Trophoblast cell (in vitro differentiated cells and primary cell): Measurements from ENCODE around the gene FRMD4A.

Source experiments
- DNase-seq, 2 donors: peaks; one replicate each; pipeline ENCODE4 v3.0.0-alpha.2; 2016
- H2AFZ ChIP-seq: 2 replicates; pipeline ENCODE4 v1.6.1; 2013; ENCODE audit warnings: low read length, moderate library complexity, mild to moderate bottlenecking; ENCODE audit not compliant: insufficient read depth, poor library complexity
- H2AK5ac ChIP-seq: 2 replicates; pipeline ENCODE4 v1.6.1; 2013; ENCODE audit warnings: mild to moderate bottlenecking, low read length
- H2BK120ac ChIP-seq: 2 replicates; pipeline ENCODE4 v1.6.1; 2013; ENCODE audit warnings: low read length, mild to moderate bottlenecking, moderate library complexity; ENCODE audit not compliant: insufficient read depth, poor library complexity
- H2BK12ac ChIP-seq: 2 replicates; pipeline ENCODE4 v1.6.1; 2013; ENCODE audit warnings: mild to moderate bottlenecking, low read length, moderate library complexity
- H2BK5ac ChIP-seq: 2 replicates; pipeline ENCODE4 v1.6.1; 2013; ENCODE audit warnings: low read length, low read depth, moderate library complexity, mild to moderate bottlenecking; ENCODE audit not compliant: poor library complexity
- H3K14ac ChIP-seq: 2 replicates; pipeline ENCODE4 v1.6.1; 2013; ENCODE audit warnings: mild to moderate bottlenecking, low read length
- H3K18ac ChIP-seq: 2 replicates; pipeline ENCODE4 v1.6.1; 2013; ENCODE audit warnings: mild to moderate bottlenecking, low read length
- H3K23ac ChIP-seq: 2 replicates; pipeline ENCODE4 v1.6.1; 2013; ENCODE audit warnings: low read length
- H3K27ac ChIP-seq: 2 replicates; pipeline ENCODE4 v1.5.1; 2013; ENCODE audit warnings: low read depth, mild to moderate bottlenecking, inconsistent platforms, low read length, moderate library complexity
- H3K27me3 ChIP-seq: 2 replicates; pipeline ENCODE4 v1.6.1; 2013; ENCODE audit warnings: inconsistent platforms, mild to moderate bottlenecking, low read length, moderate library complexity; ENCODE audit not compliant: insufficient read depth
- H3K36me3 ChIP-seq, 2 experiments: 1 replicate in 1 of 2; 2 replicates in 1 of 2; pipeline ENCODE4 v1.6.1; 2013; ENCODE audit warnings: low read length in 2 of 2, mild to moderate bottlenecking in 2 of 2, moderate library complexity in 1 of 2; ENCODE audit not compliant: insufficient read depth in 2 of 2, control insufficient read depth in 1 of 2
- H3K4ac ChIP-seq: 2 replicates; pipeline ENCODE4 v1.6.1; 2013; ENCODE audit warnings: low read depth, mild to moderate bottlenecking, low read length, moderate library complexity
- H3K4me1 ChIP-seq, 2 experiments: 1 replicate in 1 of 2; 2 replicates in 1 of 2; pipeline ENCODE4 v1.6.1; 2013; ENCODE audit warnings: low read length in 2 of 2, mild to moderate bottlenecking in 2 of 2, moderate library complexity in 1 of 2; ENCODE audit not compliant: insufficient read depth in 2 of 2, control insufficient read depth in 1 of 2
- H3K4me2 ChIP-seq: 2 replicates; pipeline ENCODE4 v1.6.1; 2013; ENCODE audit warnings: inconsistent platforms, mild to moderate bottlenecking, low read length, moderate library complexity
- H3K4me3 ChIP-seq: 2 replicates; pipeline ENCODE4 v1.5.1; 2013; ENCODE audit warnings: mild to moderate bottlenecking, low read depth, low read length, inconsistent platforms
- H3K79me1 ChIP-seq: one replicate; pipeline ENCODE4 v1.6.1; 2013; ENCODE audit warnings: low read length
- H3K79me2 ChIP-seq: 2 replicates; pipeline ENCODE4 v1.6.1; 2013; ENCODE audit warnings: low read length, mild to moderate bottlenecking; ENCODE audit not compliant: control insufficient read depth, insufficient read depth, poor library complexity
- H3K9ac ChIP-seq: 2 replicates; pipeline ENCODE4 v1.6.1; 2013; ENCODE audit warnings: mild to moderate bottlenecking, low read length
- H3K9me3 ChIP-seq: 2 replicates; pipeline ENCODE4 v1.6.1; 2013; ENCODE audit warnings: low read depth, mild to moderate bottlenecking, control low read depth, inconsistent platforms, low read length; ENCODE audit not compliant: insufficient read depth
- H4K12ac ChIP-seq: 2 replicates; pipeline ENCODE4 v1.6.1; 2013; ENCODE audit warnings: low read depth, mild to moderate bottlenecking, low read length, moderate library complexity
- H4K8ac ChIP-seq: 2 replicates; pipeline ENCODE4 v1.6.1; 2013; ENCODE audit warnings: low read depth, mild to moderate bottlenecking, low read length, moderate library complexity
- H4K91ac ChIP-seq: one replicate; pipeline ENCODE4 v1.6.1; 2013; ENCODE audit warnings: low read depth, mild to moderate bottlenecking, low read length, moderate library complexity
- WGBS: extraction: QIAGEN DNeasy Blood & Tissue Kit; methylation state at CpG from one replicate; pipeline ENCODE4 v1.1.7; 2013; ENCODE audit warnings: missing lambda C conversion rate; ENCODE audit not compliant: insufficient read length, insufficient coverage; ENCODE audit errors: extremely low coverage; 5-methylcytosine and 5-hydroxymethylcytosine counted together

FRMD4A gene

GRCh38 chr10:13930120-13930519 is 400.6 kb downstream of the FRMD4A start:
- no peak overlapping the region for H3K27ac ChIP-seq
- no peak overlapping the region for H3K18ac ChIP-seq
- no peak for DNase-seq
- no peaks in the 10 kb centered on the region for H3K27me3 ChIP-seq
- H3K79me1 ChIP-seq: no peaks in the 10 kb centered on the region
- H3K4me3 ChIP-seq: no peak overlapping the region
- H2BK5ac ChIP-seq: no peak overlapping the region
- H3K9ac ChIP-seq: no peak overlapping the region
- H3K9me3 ChIP-seq: no peaks in the 10 kb centered on the region
- H3K23ac ChIP-seq: no peak overlapping the region
- H3K4ac ChIP-seq: no peak overlapping the region
- WGBS: no CpG with 5 or more reads among the region's 10 CpGs
- H4K12ac ChIP-seq: no peak overlapping the region
- H3K4me2 ChIP-seq: no peak overlapping the region
- no peaks in the 10 kb centered on the region for H3K36me3 ChIP-seq
- no peaks in the 10 kb centered on the region for H3K4me1 ChIP-seq
- H2AK5ac ChIP-seq: no peak overlapping the region
- no peak overlapping the region for H2BK120ac ChIP-seq
- H3K14ac ChIP-seq: no peak overlapping the region
- no peak overlapping the region for H4K8ac ChIP-seq
- H2AFZ ChIP-seq: no peak overlapping the region
- no peak overlapping the region for H2BK12ac ChIP-seq
- H4K91ac ChIP-seq: no peak overlapping the region
- no peaks in the 10 kb centered on the region for H3K79me2 ChIP-seq

GRCh38 chr10:13928451-13928850 is 402.3 kb downstream of the FRMD4A start:
- no CpG with 5 or more reads among the region's 3 CpGs for WGBS
- H3K79me1 ChIP-seq: no peaks in the 10 kb centered on the region

GRCh38 chr10:13925971-13926780 is 404.5 kb downstream of the FRMD4A start:
- H3K9ac ChIP-seq: no peak overlapping the region
- no peaks in the 10 kb centered on the region for H3K9me3 ChIP-seq
- H2AK5ac ChIP-seq: no peak overlapping the region
- H3K36me3 ChIP-seq: no peaks in the 10 kb centered on the region
- no peak overlapping the region for H3K4me2 ChIP-seq
- H3K14ac ChIP-seq: no peak overlapping the region
- H3K4me3 ChIP-seq: no peak overlapping the region
- no peak overlapping the region for H2BK5ac ChIP-seq
- H3K18ac ChIP-seq: no peak overlapping the region
- no peak overlapping the region for H3K23ac ChIP-seq
- no peak overlapping the region for H2BK120ac ChIP-seq
- no peak overlapping the region for H4K8ac ChIP-seq
- no peak overlapping the region for H4K91ac ChIP-seq
- no peaks in the 10 kb centered on the region for H3K79me2 ChIP-seq
- H2AFZ ChIP-seq: no peak overlapping the region
- H3K4me1 ChIP-seq: no peaks in the 10 kb centered on the region
- no peak overlapping the region for H3K27ac ChIP-seq
- no peak overlapping the region for H4K12ac ChIP-seq
- H3K4ac ChIP-seq: no peak overlapping the region
- whole genome bisulfite sequencing: no CpG with 5 or more reads among the region's 5 CpGs
- H3K27me3 ChIP-seq: no peaks in the 10 kb centered on the region
- no peak overlapping the region for H2BK12ac ChIP-seq
- H3K79me1 ChIP-seq: no peaks in the 10 kb centered on the region
- no peak for DNase-seq

More at GRCh38 chr10:13928451-13928850, 402.3 kb downstream of the FRMD4A start:
- no peaks in the 10 kb centered on the region for H3K36me3 ChIP-seq
- no peak for DNase-seq
- no peak overlapping the region for H3K27ac ChIP-seq
- no peak overlapping the region for H3K4me3 ChIP-seq
- H4K8ac ChIP-seq: no peak overlapping the region
- no peak overlapping the region for H3K14ac ChIP-seq
- no peak overlapping the region for H3K4ac ChIP-seq
- H3K4me1 ChIP-seq: no peaks in the 10 kb centered on the region
- no peak overlapping the region for H3K18ac ChIP-seq
- no peak overlapping the region for H3K9ac ChIP-seq
- no peak overlapping the region for H2BK120ac ChIP-seq
- H4K91ac ChIP-seq: no peak overlapping the region
- H3K27me3 ChIP-seq: no peaks in the 10 kb centered on the region
- no peak overlapping the region for H3K23ac ChIP-seq
- H3K4me2 ChIP-seq: no peak overlapping the region
- no peak overlapping the region for H4K12ac ChIP-seq
- H2BK5ac ChIP-seq: no peak overlapping the region
- H2AFZ ChIP-seq: no peak overlapping the region
- H3K79me2 ChIP-seq: no peaks in the 10 kb centered on the region
- no peak overlapping the region for H2AK5ac ChIP-seq
- H3K9me3 ChIP-seq: no peaks in the 10 kb centered on the region
- no peak overlapping the region for H2BK12ac ChIP-seq

GRCh38 chr10:13924040-13924725 is 406.5 kb downstream of the FRMD4A start:
- WGBS: 100% methylated on average over 2 of the region's 6 CpGs
- no peak overlapping the region for H2BK5ac ChIP-seq
- peak; percentile 50 to 69 for DNase-seq
- no peak overlapping the region for H3K18ac ChIP-seq
- H3K23ac ChIP-seq: no peak overlapping the region
- no peak overlapping the region for H3K14ac ChIP-seq
- no peaks in the 10 kb centered on the region for H3K4me1 ChIP-seq
- H2BK120ac ChIP-seq: no peak overlapping the region
- H4K12ac ChIP-seq: no peak overlapping the region
- H3K27me3 ChIP-seq: no peaks in the 10 kb centered on the region
- H4K91ac ChIP-seq: no peak overlapping the region
- H3K79me1 ChIP-seq: no peaks in the 10 kb centered on the region
- no peak overlapping the region for H2BK12ac ChIP-seq
- H3K9me3 ChIP-seq: no peaks in the 10 kb centered on the region
- H2AK5ac ChIP-seq: no peak overlapping the region
- H4K8ac ChIP-seq: no peak overlapping the region
- H3K27ac ChIP-seq: no peak overlapping the region
- no peak overlapping the region for H3K4ac ChIP-seq
- no peaks in the 10 kb centered on the region for H3K79me2 ChIP-seq
- H3K9ac ChIP-seq: no peak overlapping the region
- no peaks in the 10 kb centered on the region for H3K36me3 ChIP-seq
- H3K4me2 ChIP-seq: no peak overlapping the region
- no peak overlapping the region for H2AFZ ChIP-seq
- no peak overlapping the region for H3K4me3 ChIP-seq
